AG10803 (cell line): ENCODE measurements around the gene TLE2.
"Not testable (repeated sequence)": the region's sequence is repeated elsewhere in the genome, so short reads cannot be mapped to it uniquely, and the experiment has no call there.

ENCODE experiments used
- DNase-seq: peaks from one replicate; pipeline ENCODE4 v3.0.0; 2010; ENCODE audit warnings: low read depth
- H3K4me3 ChIP-seq: 2 replicates; pipeline ENCODE4 v1.5.1; 2011; ENCODE audit warnings: mild to moderate bottlenecking, low read length, control low read depth
- TF ChIP-seq, protein P1 (sequence below): conservative IDR thresholded peaks from 2 replicates; pipeline ENCODE4 v1.5.1; 2011; ENCODE audit warnings: mild to moderate bottlenecking, low read length, control low read depth, inconsistent platforms

Gene TLE2

DNA sequence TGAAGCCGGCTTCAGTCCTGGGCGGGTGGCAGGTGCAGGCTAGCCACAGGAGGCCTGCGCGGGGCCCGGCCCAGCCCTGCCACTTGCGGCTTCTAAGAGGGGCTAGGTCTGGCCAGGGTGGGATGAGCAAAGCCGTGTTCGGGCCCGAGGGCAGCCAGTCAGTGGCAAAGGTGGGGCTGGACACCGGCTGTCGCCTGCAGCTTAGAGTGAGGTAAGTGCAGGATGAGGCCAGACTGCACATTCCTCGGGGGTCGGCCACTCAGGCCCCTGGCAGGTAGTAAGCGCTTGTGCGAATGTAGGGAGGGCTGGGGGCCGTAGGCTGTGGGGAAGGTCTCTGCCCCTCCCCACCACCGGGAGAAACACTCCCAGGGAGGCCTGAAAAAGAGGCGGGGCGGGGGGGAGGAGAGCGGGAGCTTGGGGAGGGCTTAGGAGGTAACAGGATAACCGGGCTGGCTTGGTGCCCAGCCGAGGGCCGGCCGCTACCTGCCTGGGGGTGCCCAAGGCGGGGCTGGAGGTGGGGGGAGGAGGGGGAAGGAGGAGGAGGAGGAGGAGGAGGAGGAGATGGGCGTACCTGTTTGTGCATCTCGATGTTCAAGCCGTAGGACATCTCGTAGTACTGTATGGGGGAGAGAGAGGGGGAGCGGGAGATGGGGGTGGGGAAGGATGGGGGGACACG, 26.8 kb upstream of the TLE2 start:
- no peak for DNase-seq
- TF ChIP-seq, protein P1, sequence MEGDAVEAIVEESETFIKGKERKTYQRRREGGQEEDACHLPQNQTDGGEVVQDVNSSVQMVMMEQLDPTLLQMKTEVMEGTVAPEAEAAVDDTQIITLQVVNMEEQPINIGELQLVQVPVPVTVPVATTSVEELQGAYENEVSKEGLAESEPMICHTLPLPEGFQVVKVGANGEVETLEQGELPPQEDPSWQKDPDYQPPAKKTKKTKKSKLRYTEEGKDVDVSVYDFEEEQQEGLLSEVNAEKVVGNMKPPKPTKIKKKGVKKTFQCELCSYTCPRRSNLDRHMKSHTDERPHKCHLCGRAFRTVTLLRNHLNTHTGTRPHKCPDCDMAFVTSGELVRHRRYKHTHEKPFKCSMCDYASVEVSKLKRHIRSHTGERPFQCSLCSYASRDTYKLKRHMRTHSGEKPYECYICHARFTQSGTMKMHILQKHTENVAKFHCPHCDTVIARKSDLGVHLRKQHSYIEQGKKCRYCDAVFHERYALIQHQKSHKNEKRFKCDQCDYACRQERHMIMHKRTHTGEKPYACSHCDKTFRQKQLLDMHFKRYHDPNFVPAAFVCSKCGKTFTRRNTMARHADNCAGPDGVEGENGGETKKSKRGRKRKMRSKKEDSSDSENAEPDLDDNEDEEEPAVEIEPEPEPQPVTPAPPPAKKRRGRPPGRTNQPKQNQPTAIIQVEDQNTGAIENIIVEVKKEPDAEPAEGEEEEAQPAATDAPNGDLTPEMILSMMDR: no peak
- H3K4me3 ChIP-seq: no peak overlapping the region

DNA sequence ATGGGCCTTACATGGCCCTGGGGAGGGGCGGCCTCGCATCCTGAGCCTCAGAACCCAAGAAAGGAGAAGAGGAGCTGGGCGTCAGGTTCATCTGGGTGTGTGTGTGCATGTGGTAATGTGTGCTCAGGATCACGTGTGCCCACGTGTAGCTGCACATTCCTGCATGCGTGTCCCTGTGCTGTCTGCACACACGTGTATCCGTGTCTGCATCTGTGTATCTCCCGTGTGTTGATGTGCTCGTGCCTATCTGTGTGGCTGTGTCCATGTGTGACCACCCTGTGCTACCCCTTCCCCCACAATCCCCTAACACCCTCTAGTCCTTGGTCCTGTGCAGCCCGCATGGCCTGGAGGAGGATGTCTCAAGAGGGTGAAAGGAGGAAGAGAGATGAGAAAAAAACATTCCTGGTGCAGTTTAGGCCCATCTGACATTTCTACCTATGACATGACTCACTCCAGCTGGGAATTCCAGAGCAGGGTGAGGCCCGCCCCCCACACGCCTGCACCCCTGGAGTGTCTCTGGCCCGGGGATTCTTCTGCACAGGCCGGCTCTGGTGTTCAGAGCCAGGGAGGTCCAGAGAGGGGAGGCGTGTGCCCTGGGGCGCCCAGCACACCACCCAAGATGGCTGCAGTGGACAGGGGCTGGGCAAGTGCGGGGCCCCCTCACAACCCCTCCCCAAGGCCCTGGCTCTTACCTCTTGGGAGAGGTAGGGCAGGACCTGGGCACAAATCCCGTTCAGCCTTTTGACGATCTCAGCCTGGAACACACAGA, 26.1 kb upstream of the TLE2 start:
- DNase-seq: no peak
- H3K4me3 ChIP-seq: no peak overlapping the region
- TF ChIP-seq, protein P1: no peak

DNA sequence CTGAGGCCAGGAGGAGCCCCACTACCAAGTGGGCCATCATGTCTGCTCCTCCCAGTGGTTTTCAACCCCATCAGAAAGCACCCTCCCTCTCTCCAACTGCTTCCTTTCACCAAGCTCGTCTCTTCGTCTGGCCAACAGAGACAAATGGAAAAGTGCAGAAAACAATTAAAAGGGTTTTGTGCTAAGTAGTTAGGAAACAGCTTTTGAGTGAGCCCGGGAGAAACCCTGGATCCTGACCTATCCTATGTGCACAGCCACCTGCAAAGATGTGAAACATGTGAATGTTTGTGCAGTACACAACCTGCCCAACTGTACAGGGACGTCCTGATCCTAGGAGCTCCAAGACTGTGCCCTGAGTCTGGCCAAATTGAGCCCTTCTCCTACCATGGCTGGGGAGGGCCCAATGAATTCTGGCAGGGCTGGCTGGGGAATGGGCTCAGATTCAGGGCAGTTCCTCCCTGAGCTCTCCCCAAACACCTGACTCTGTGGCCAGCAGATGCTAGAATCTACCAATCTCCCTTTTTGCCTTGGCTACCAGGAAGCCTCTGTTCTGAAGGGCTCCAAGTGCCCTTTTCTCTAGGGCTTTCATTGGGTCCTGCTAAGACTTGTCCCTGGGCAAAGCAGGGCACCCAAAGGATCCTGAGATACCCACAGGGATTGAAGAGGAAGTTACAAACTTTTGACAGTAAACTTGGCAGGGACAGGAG, 25.3 kb upstream of the TLE2 start:
- TF ChIP-seq, protein P1: no peak
- no peak overlapping the region for H3K4me3 ChIP-seq
- no peak for DNase-seq

DNA sequence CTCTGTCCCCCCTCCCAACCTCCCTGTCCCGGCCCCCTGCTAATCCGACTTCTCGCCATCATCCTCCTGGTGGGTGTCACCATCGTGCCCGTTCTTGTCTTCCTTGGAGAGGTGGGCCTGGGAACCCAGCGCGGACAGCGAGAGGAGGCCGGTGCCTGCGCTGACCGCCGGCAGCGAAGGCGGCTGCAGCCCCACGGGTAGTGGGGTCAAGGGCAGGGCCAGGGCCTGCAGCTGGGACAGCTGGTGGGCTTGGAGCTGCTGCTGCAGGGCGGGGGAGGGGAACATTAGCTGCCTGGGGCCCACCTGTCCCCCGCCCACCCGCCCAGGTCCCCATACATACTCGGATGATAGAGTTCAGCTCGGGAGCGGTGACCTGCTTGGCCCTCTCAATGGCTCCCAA, 24.7 kb upstream of the TLE2 start:
- DNase-seq: no peak
- no peak overlapping the region for H3K4me3 ChIP-seq
- TF ChIP-seq, protein P1: no peak

DNA sequence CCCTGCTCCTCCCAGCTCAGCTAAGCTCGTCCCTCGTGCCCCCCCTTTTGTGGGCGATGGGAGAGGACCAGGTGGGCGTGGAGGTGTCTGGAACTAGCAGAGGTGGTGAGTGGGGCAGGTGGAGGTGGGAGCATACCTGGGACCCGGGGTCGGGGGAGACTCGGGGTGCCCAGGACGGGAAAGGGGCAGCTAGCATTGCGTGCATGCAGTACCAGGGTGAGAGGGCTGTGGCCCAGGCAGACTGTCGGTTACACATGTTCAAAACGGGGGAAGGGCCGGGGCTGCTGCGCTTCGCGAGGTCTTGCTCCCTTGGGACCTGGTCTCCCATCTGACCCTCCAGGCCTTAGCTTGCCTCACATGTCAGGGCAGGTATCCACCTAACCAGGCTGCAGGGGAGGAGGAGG, 24.1 kb upstream of the TLE2 start:
- TF ChIP-seq, protein P1: no peak
- no peak overlapping the region for H3K4me3 ChIP-seq
- DNase-seq: no peak

DNA sequence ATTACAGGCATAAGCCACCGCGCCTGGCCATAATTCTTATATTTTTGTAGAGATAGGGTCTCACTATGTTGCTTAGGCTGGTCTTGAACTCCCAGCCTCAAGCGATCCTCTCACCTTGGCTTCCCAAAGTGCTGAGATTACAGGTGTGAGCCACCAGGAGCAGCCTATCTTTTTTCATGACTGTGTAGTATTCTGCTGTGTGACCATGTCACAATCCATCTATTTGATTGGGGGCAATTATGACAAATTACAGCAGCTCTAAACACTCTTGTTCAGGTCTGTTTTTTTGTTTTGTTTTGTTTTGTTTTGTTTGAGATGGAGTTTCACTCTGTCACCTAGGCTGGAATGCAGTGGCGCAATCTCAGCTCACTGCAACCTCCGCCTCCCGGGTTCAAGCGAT, 20.9 kb upstream of the TLE2 start:
- DNase-seq, H3K4me3 ChIP-seq: not testable (repeated sequence)

DNA sequence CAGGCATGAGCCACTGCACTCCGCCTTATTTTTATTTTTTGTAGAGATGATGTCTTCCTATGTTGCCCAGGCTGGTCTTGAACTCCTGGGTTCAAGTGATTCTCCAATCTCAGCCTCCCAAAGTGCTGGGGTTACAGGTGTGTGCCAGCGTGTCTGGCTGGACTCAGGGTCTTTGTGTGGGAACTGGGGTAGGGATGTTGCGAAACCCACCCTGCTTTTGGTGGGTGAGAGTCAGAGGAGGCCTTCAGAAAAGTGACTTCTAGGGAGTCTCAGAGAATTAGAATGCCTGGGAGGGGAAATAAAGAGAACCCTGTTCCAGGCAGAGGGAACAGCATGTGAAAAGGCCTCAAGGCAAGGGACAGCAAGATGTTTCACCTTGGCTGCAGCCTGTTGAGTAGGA, 20.0 kb upstream of the TLE2 start:
- no peak for DNase-seq
- H3K4me3 ChIP-seq: no peak overlapping the region
- TF ChIP-seq, protein P1: no peak
